HG02852 (cell line): Measurements from ENCODE around the gene SLC25A42.
"Not testable (repeated sequence)": the region's sequence is repeated elsewhere in the genome, so short reads cannot be mapped to it uniquely, and the experiment has no call there.

Experiments
- ATAC-seq: cut with Tn5 transposase; IDR thresholded peaks from one replicate; pipeline ENCODE4 v1.9.1; 2021; ENCODE audit warnings: mild to moderate bottlenecking, moderate library complexity; ENCODE audit not compliant: unreplicated experiment

The SLC25A42 gene

GRCh38 chr19:19132912-19133311 lies 69.1 kb downstream of the SLC25A42 start:
- ATAC-seq = no peak

GRCh38 chr19:19133985-19134384 lies 70.2 kb downstream of the SLC25A42 start:
- ATAC-seq = no peak

GRCh38 chr19:19134687-19135158 lies 70.9 kb downstream of the SLC25A42 start:
- no peak for ATAC-seq

GRCh38 chr19:19135713-19136112 lies 71.9 kb downstream of the SLC25A42 start:
- ATAC-seq = not testable (repeated sequence)

GRCh38 chr19:19137556-19138108 lies 73.8 kb downstream of the SLC25A42 start:
- no peak for ATAC-seq

- peak; percentile 97 for ATAC-seq
Measured at GRCh38 chr19:19138109-19138981, 74.6 kb downstream of the SLC25A42 start, which contains the start of gene TMEM161A. Gene TMEM161A (minus strand): TSS chr19:19138478. CDS start chr19:19138428, 50 bp downstream.

GRCh38 chr19:19139876-19140229 lies 76.1 kb downstream of the SLC25A42 start:
- ATAC-seq = no peak

- no peak for ATAC-seq
Measured at GRCh38 chr19:19140476-19140875, 76.7 kb downstream of the SLC25A42 start.

- ATAC-seq = no peak
Measured at GRCh38 chr19:19142347-19142746, 78.6 kb downstream of the SLC25A42 start.

- ATAC-seq = no peak
Measured at GRCh38 chr19:19145281-19145680, 81.5 kb downstream of the SLC25A42 start.

- no peak for ATAC-seq
Measured at GRCh38 chr19:19145684-19146608, 82.2 kb downstream of the SLC25A42 start.

GRCh38 chr19:19146865-19147264 lies 83.1 kb downstream of the SLC25A42 start:
- no peak for ATAC-seq

- ATAC-seq = no peak
Measured at GRCh38 chr19:19147344-19147743, 83.5 kb downstream of the SLC25A42 start.

GRCh38 chr19:19148504-19148903 lies 84.7 kb downstream of the SLC25A42 start:
- ATAC-seq = not testable (repeated sequence)

GRCh38 chr19:19149435-19149834 lies 85.6 kb downstream of the SLC25A42 start:
- ATAC-seq = no peak

- ATAC-seq = no peak
Measured at GRCh38 chr19:19151418-19151817, 87.6 kb downstream of the SLC25A42 start.

GRCh38 chr19:19152668-19153384 lies 89.0 kb downstream of the SLC25A42 start:
- no peak for ATAC-seq

GRCh38 chr19:19154768-19155494 lies 91.1 kb downstream of the SLC25A42 start:
- no peak for ATAC-seq

- peak; percentile 63 for ATAC-seq
Measured at GRCh38 chr19:19155495-19156219, 91.9 kb downstream of the SLC25A42 start.
